RPMI7951 (cell line): ENCODE measurements around the gene ABHD1. TPM values are rescaled to one million over a fixed set of nuclear protein-coding genes. Genes with fewer than 3 reads are reported as not detected.
"Not testable (repeated sequence)": the region's sequence is repeated elsewhere in the genome, so short reads cannot be mapped to it uniquely, and the experiment has no call there.

ENCODE experiments used
- DNase-seq: peaks from one replicate; pipeline ENCODE4 v3.0.0-alpha.2; 2012; ENCODE audit warnings: low read depth
- total RNA-seq: library from RNA; depleted of rRNA; stranded (reverse); fragments of >200 nt; shearing (Covaris generic); gene quantifications from 2 replicates; pipeline ENCODE4 v1.2.3, GENCODE V29; 2014

Gene ABHD1
- total RNA-seq, 1 experiment from 2014 or later = 0.12 TPM

GRCh38 chr2:27109083-27109482 lies 14.5 kb upstream of the ABHD1 start:
- DNase-seq = no peak

- not testable (repeated sequence) for DNase-seq
Observed at GRCh38 chr2:27110603-27111352, 12.8 kb upstream of the ABHD1 start.

- DNase-seq = not testable (repeated sequence)
Observed at GRCh38 chr2:27111392-27112078, 12.1 kb upstream of the ABHD1 start.

- no peak for DNase-seq
Observed at GRCh38 chr2:27115519-27115918, 8.1 kb upstream of the ABHD1 start.

- no peak for DNase-seq
Observed at GRCh38 chr2:27117995-27118524, 5.6 kb upstream of the ABHD1 start.

- DNase-seq = no peak
Observed at GRCh38 chr2:27118525-27119329, 4.9 kb upstream of the ABHD1 start, which contains the start of gene CGREF1. TSS of gene CGREF1 (minus strand) at chr2:27119128. CDS start at chr2:27104366, 14,762 bp downstream.

- DNase-seq = not testable (repeated sequence)
Observed at GRCh38 chr2:27119330-27119670, 4.3 kb upstream of the ABHD1 start.

- no peak for DNase-seq
Observed at GRCh38 chr2:27121906-27122305, 1.7 kb upstream of the ABHD1 start.

- DNase-seq = no peak
Observed at GRCh38 chr2:27122791-27123190, 824 bp upstream of the ABHD1 start.

GRCh38 chr2:27125104-27125503 lies 1.5 kb downstream of the ABHD1 start:
- no peak for DNase-seq

- no peak for DNase-seq
Observed at GRCh38 chr2:27126252-27126710, 2.7 kb downstream of the ABHD1 start.

- DNase-seq = no peak
Observed at GRCh38 chr2:27127883-27128667, 4.5 kb downstream of the ABHD1 start.

GRCh38 chr2:27128668-27129571 lies 5.3 kb downstream of the ABHD1 start:
- DNase-seq = no peak

GRCh38 chr2:27130396-27130795 lies 6.8 kb downstream of the ABHD1 start:
- DNase-seq = no peak

- DNase-seq = no peak
Observed at GRCh38 chr2:27131429-27131828, 7.8 kb downstream of the ABHD1 start.

- DNase-seq = no peak
Observed at GRCh38 chr2:27133195-27133875, 9.7 kb downstream of the ABHD1 start.

GRCh38 chr2:27133905-27134780 lies 10.5 kb downstream of the ABHD1 start, which contains the start of gene PREB:
TSS of gene PREB (minus strand) at chr2:27134636. CDS start at chr2:27134421, 215 bp downstream.
- peak; percentile 93 for DNase-seq

- DNase-seq = no peak
Observed at GRCh38 chr2:27134781-27135477, 11.3 kb downstream of the ABHD1 start.
